PC-9 (cell line): ENCODE measurements around the gene COL6A1.

Experiments
- CTCF ChIP-seq: fragments of 200-600 bp; sonication (generic); conservative IDR thresholded peaks from 2 replicates; pipeline ENCODE4 v1.6.1; 2017; ENCODE audit warnings: mixed run types, antibody characterized with exemption, mild to moderate bottlenecking, moderate library complexity
- EZH2 ChIP-seq: fragments of 200-600 bp; sonication (generic); IDR thresholded peaks from 2 replicates; pipeline ENCODE4 v1.8.0; 2017; ENCODE audit warnings: antibody characterized with exemption, low read depth

DNA sequence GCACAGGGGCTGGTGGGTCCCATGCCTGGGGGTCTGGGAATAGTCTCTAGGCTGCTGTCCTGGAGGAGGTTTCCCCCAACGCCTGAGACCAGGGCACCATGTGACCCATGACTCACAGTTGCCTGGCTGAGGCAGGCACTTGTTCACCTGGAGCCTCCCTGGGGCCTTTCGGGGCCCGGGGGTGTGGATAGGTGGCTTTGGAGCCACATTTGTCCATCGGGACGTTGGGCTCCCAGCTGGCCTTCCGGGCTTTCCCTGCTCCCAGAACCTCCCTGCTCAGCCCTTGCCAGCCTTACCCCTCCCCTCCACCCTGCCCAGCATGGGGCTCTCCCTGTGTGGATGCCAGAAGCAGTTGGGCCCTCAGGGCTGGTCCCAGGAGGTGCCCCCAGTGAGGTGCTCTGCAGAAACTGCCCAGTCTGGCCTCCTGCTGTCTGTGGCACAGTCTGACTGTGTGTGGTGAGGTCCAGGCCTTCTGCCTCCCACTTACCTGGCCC lies 14.2 kb downstream of the COL6A1 start:
- TF ChIP-seq CTCF (no peak), EZH2 (no peak)
